IPS DF 6.9 (cell line): ENCODE results near the gene CACNA1C.

Experiments
- DNase-seq: peaks from one replicate; pipeline ENCODE4 v3.0.0-alpha.2; 2013; ENCODE audit warnings: low read depth, low spot score
- H3K27ac ChIP-seq: one replicate; pipeline ENCODE4 v1.5.1; 2013; ENCODE audit warnings: low read length, control low read depth
- H3K27me3 ChIP-seq: 2 replicates; pipeline ENCODE4 v1.6.1; 2013; ENCODE audit warnings: mild to moderate bottlenecking, low read length; ENCODE audit not compliant: control insufficient read depth, insufficient read depth
- H3K36me3 ChIP-seq: 2 replicates; pipeline ENCODE4 v1.6.1; 2013; ENCODE audit warnings: low read length; ENCODE audit not compliant: control insufficient read depth, insufficient read depth
- H3K4me1 ChIP-seq: 2 replicates; pipeline ENCODE4 v1.6.1; 2013; ENCODE audit warnings: low read length; ENCODE audit not compliant: control insufficient read depth, insufficient read depth
- H3K4me3 ChIP-seq: 2 replicates; pipeline ENCODE4 v1.5.1; 2013; ENCODE audit warnings: mild to moderate bottlenecking, low read length
- H3K9me3 ChIP-seq: 2 replicates; pipeline ENCODE4 v1.6.1; 2013; ENCODE audit warnings: low read length, inconsistent platforms; ENCODE audit not compliant: control insufficient read depth, insufficient read depth
- WGBS: extraction: QIAGEN DNeasy Blood & Tissue Kit; methylation state at CpG from one replicate; pipeline ENCODE4 v1.1.7; 2013; ENCODE audit warnings: mixed read lengths, missing lambda C conversion rate; ENCODE audit not compliant: insufficient read length, insufficient coverage; 5-methylcytosine and 5-hydroxymethylcytosine counted together

The CACNA1C gene

GRCh38 chr12:2260441-2260840 is 207.7 kb downstream of the CACNA1C start:
- H3K36me3 ChIP-seq, result no peaks in the 10 kb centered on the region
- no CpG with 5 or more reads among the region's 3 CpGs for WGBS
- H3K27me3 ChIP-seq, result no peaks in the 10 kb centered on the region
- no peak overlapping the region for H3K27ac ChIP-seq
- no peaks in the 10 kb centered on the region; the same call in 1 of the 2 replicates for H3K9me3 ChIP-seq
- H3K4me3 ChIP-seq, result no peak overlapping the region
- DNase-seq, result no peak
- H3K4me1 ChIP-seq, result no peaks in the 10 kb centered on the region

GRCh38 chr12:2261708-2262107 is 208.9 kb downstream of the CACNA1C start:
- DNase-seq, result no peak
- H3K27me3 ChIP-seq, result no peaks in the 10 kb centered on the region
- no peaks in the 10 kb centered on the region for H3K4me1 ChIP-seq
- H3K9me3 ChIP-seq, result no peaks in the 10 kb centered on the region
- H3K4me3 ChIP-seq, result no peak overlapping the region
- no CpG with 5 or more reads among the region's 1 CpG for WGBS
- no peaks in the 10 kb centered on the region for H3K36me3 ChIP-seq
- H3K27ac ChIP-seq, result no peak overlapping the region

- no peaks in the 10 kb centered on the region for H3K36me3 ChIP-seq
- no CpG with 5 or more reads among the region's 2 CpGs for WGBS
- no peak overlapping the region for H3K27ac ChIP-seq
- no peaks in the 10 kb centered on the region for H3K27me3 ChIP-seq
- no peaks in the 10 kb centered on the region for H3K4me1 ChIP-seq
- no peak overlapping the region for H3K4me3 ChIP-seq
- no peak for DNase-seq
- no peaks in the 10 kb centered on the region for H3K9me3 ChIP-seq
Observed at GRCh38 chr12:2262449-2262848, 209.7 kb downstream of the CACNA1C start.

GRCh38 chr12:2263901-2264300 is 211.1 kb downstream of the CACNA1C start:
- H3K4me3 ChIP-seq, result no peak overlapping the region
- H3K27ac ChIP-seq, result no peak overlapping the region
- WGBS, result no CpG with 5 or more reads among the region's 4 CpGs
- DNase-seq, result no peak
- no peaks in the 10 kb centered on the region for H3K4me1 ChIP-seq
- H3K36me3 ChIP-seq, result no peaks in the 10 kb centered on the region
- H3K27me3 ChIP-seq, result no peaks in the 10 kb centered on the region
- no peaks in the 10 kb centered on the region for H3K9me3 ChIP-seq

GRCh38 chr12:2264651-2265232 is 212.0 kb downstream of the CACNA1C start:
- H3K27ac ChIP-seq, result no peak overlapping the region
- no peak overlapping the region for H3K4me3 ChIP-seq
- WGBS, result no CpG with 5 or more reads among the region's 6 CpGs
- no peak for DNase-seq
- no peaks in the 10 kb centered on the region for H3K4me1 ChIP-seq
- H3K9me3 ChIP-seq, result no peaks in the 10 kb centered on the region
- H3K27me3 ChIP-seq, result no peaks in the 10 kb centered on the region
- H3K36me3 ChIP-seq, result no peaks in the 10 kb centered on the region

- no peak overlapping the region for H3K27ac ChIP-seq
- WGBS, result no CpG with 5 or more reads among the region's 9 CpGs
- H3K27me3 ChIP-seq, result no peaks in the 10 kb centered on the region
- no peaks in the 10 kb centered on the region for H3K9me3 ChIP-seq
- no peaks in the 10 kb centered on the region for H3K4me1 ChIP-seq
- no peak overlapping the region for H3K4me3 ChIP-seq
- DNase-seq, result no peak
- H3K36me3 ChIP-seq, result no peaks in the 10 kb centered on the region
Observed at GRCh38 chr12:2265461-2266167, 212.8 kb downstream of the CACNA1C start.

- DNase-seq, result no peak
Observed at GRCh38 chr12:2266666-2267620, 214.2 kb downstream of the CACNA1C start.

GRCh38 chr12:2267703-2268470 is 215.1 kb downstream of the CACNA1C start:
- Histone ChIP-seq H3K4me3 (no peak overlapping the region), H3K36me3 (no peaks in the 10 kb centered on the region), H3K4me1 (no peaks in the 10 kb centered on the region), H3K27ac (no peak overlapping the region), H3K9me3 (no peaks in the 10 kb centered on the region), H3K27me3 (no peaks in the 10 kb centered on the region)
- WGBS, result no CpG with 5 or more reads among the region's 13 CpGs
- DNase-seq, result no peak

More at GRCh38 chr12:2266666-2267620, 214.2 kb downstream of the CACNA1C start:
- H3K27ac ChIP-seq, result no peak overlapping the region
- H3K4me1 ChIP-seq, result no peaks in the 10 kb centered on the region
- WGBS, result no CpG with 5 or more reads among the region's 13 CpGs
- no peaks in the 10 kb centered on the region for H3K27me3 ChIP-seq
- no peak overlapping the region for H3K4me3 ChIP-seq
- no peaks in the 10 kb centered on the region for H3K9me3 ChIP-seq
- H3K36me3 ChIP-seq, result no peaks in the 10 kb centered on the region

GRCh38 chr12:2268471-2269286 is 215.9 kb downstream of the CACNA1C start:
- no peaks in the 10 kb centered on the region for H3K9me3 ChIP-seq
- H3K4me1 ChIP-seq, result no peaks in the 10 kb centered on the region
- DNase-seq, result no peak
- no peak overlapping the region for H3K27ac ChIP-seq
- H3K27me3 ChIP-seq, result no peaks in the 10 kb centered on the region
- H3K36me3 ChIP-seq, result no peaks in the 10 kb centered on the region
- H3K4me3 ChIP-seq, result no peak overlapping the region
- no CpG with 5 or more reads among the region's 18 CpGs for WGBS
